HCEC 1CT (cell line): ENCODE data around the gene RPL22L1.
"Not testable (repeated sequence)": the region's sequence is repeated elsewhere in the genome, so short reads cannot be mapped to it uniquely, and the experiment has no call there.

ENCODE experiments used
- DNase-seq: peaks from one replicate; pipeline ENCODE4 v3.0.0-alpha.2; 2017

RPL22L1 gene

DNA sequence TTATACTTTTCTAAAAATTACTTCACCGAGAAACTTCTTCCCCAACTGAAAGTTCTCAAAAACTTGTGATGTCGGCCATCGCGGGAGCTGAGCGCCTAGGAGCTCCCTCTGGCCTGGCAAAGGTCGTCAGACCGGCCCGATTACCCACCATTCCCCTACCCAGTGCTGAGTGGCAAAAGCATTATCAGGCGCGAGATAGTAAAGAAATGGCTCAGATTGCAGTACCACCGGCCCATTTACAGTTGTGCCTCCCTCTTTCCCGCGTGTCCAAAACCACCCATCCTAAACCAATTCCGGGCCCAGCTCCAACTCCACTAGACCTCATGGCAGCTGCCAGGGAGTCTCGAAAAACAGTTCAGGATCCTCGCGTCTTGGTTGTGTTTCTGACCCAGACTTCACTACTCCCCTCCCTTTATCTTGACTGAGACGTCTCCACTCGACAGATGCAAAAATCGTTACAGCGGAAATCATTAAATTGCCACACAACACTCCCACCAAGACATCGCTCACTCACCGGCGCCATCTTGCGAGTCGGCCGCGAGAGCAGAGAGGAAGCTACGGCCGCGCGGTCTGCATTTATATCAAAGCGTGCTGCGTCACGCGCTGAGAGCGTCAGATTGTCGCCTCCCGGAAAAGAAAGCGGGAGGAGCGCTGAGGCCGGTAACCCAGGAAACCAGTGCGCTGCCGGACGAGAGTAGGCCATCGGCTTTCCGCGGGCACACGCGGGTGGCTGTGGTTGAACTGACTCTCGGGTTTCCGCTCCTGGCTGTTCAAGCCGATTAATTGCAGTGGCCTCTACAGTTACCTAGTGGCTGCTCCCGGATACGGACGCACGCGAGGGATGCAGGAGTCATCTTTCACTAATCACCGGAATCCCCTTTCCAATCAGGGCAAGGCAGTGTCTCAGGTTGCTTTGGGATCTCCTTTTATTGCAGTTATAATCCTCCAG, at the start of gene RPL22L1:
RPL22L1 (minus strand) TSS at position 551 of the 949 bp plus-strand sequence; CDS start at position 523, 28 bp downstream.
- DNase-seq = peak; percentile 94

DNA sequence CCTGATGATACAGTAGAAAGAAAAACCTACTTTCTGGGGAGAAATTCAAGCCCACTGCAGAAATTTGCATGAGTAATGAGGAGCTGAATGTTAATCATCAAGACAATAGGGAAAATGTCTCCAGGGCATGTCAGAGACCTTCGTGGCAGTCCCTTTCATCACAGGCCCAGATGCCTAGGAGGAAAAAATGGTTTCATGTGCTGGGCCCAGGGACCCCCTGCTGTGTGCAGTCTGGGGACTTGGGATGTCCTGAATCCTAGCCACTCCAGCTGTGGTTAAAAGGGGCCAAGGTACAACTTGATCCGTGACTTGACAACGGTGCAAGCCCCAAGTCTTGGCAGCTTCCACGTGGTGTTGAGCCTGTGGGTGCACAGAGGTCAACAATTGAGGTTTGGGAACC, 48.7 kb upstream of the RPL22L1 start:
- no peak for DNase-seq

DNA sequence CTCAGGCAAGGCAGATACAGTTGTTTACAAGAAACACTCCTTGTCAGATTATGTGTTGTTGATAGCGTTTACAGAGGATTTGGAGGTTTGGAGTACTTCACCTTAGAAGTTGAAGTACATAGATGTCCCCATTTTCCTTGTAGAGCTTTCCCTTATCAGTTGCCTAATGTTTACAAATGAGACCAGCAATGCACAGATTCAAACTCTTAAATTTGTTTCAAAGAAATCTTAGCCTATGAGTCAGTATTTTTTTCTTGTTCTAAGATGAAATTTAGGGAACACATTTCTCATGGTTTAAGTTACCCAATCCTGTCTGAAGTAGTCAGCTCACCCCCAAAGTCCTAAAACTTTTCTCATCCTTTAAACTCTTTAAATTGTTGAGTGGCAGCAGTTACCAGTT, 44.7 kb upstream of the RPL22L1 start:
- peak; percentile 35 for DNase-seq

DNA sequence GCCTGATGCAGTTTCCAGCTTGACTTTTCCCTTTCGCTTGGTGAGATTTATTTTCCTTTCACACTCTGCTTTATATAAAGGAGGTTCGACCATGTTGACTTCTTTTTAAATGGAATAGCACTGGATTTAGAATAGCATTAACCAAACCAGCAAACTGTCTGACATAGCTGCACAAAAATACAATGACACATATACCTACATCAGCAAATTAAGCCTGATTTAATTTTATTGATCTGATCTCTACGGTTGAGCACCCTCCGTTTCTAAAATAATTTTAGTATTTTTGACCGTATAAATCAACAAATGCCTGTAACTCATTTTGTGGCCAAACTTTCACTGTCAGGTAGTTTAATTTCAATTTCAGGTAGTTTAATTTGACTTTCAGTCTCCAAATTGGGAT, 44.2 kb upstream of the RPL22L1 start:
- DNase-seq = no peak

DNA sequence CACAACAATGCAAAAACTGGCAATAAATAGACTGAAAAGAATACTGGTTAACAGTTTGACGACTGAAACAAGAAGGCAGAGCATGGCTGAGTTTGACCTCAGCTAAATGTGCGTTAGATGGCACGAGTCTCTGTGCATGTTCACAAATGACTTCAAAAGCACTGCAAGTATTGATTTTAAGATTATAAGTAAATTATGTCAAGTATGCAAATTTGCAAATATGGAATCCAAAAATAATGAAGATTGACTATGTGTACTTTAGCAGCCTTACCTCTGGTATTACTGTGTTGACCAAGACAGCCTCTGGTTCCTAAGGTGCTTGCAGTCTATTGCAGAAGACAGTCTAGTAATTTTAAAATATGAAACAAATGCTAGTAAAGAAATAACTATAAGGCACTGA, 41.1 kb upstream of the RPL22L1 start:
- no peak for DNase-seq

DNA sequence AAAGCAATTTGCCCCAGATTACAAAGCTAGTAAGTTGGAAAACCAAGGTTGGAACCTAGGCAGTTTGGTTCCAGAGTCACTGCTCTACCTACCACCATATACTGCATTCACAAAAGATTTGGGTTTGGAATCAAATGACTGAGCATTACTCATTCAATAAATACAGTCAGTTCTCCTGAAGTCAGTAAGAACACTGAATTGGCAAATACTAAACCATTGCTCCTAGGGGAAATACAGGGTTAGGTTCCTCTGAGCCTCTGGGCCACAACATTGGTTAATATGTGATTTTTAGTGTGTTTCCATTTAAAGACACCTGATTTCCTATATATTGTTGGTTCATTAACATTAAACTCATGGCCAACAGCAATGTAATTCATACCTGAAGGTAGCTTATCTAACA, 40.5 kb upstream of the RPL22L1 start:
- peak; percentile 20 for DNase-seq

DNA sequence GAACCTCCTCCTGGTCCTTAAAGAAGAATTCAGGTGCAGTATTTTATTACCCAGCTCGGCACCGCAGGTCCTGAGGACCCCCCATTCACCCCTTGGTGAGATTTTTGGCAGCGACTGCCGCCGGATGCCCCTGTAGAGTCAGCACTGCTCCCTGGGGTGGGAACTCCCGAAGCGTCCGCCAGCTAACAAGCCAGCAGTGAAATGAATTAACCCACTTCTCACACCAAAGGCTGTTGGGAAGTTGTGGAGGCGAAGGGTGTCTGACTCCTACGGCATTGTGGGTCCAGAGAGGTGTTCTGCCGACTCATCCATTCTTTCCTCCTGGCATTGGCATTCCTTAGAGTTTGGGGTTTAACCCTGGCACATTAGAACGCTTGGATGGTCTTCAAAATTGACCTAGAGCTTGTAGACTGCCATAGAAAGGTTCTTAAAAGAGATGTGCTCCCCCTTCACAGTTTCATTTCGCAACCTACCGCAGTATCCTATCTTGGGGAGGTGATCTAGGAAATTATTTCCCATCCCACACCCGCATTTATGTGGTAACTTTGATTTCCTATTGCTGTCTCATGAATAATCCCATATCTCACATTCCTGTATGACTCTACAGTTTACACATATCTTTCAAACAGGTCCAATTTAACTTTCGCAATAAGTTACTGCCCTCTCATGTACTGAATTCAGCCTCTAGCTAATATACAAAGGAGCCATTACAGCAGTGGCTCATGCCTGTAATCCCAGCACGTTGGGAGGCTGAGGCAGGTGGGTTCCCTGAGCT, 39.3 kb upstream of the RPL22L1 start:
- DNase-seq = peak; percentile 98

DNA sequence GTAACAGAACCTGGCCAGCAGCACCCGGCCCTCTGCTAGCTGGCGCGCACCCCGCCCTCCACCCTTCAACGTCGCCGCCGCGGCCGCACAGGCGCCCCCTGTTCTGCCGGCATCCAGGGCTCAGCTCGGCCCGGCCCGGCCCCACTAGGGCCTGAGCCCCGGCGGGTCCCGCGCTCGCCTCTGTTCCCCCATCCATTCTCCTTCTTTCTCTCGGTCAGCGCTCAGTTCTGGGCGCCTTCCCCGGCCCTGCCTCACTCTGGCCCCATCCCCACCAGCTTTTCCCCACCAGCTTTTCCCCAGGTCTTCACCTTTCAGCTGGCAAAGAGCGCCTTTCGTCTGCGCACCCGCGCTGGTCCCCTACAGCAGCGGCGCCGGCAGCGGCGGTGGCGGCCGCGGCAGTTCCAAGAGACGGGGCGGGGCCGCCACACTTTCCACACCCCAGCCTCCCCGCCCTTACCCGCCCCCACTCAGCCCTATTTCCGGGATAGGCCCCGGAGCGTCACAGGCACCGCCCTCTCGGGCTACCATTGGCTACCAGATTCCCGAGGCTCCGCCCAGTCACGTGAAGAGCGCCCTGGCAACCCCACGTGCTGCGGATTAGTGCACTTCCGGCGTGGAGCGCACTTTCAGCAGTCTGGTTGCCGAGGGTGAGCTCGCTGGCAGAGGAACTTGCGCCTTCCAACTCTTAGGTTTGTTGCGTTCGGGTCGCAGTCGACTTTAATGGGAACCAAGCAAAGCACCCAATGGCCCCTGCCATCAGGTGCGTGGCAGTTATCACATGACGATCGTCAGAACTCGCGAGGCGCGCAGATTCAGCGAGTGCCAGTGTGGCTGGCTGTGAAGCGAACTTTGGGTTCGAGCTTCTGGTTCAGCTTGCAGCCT, 38.5 kb upstream of the RPL22L1 start, which contains the start of gene EIF5A2:
EIF5A2 (minus strand) TSS at position 403 of the 882 bp plus-strand sequence. CDS start 831 bp downstream, outside the sequence.
- DNase-seq = peak; percentile 95

DNA sequence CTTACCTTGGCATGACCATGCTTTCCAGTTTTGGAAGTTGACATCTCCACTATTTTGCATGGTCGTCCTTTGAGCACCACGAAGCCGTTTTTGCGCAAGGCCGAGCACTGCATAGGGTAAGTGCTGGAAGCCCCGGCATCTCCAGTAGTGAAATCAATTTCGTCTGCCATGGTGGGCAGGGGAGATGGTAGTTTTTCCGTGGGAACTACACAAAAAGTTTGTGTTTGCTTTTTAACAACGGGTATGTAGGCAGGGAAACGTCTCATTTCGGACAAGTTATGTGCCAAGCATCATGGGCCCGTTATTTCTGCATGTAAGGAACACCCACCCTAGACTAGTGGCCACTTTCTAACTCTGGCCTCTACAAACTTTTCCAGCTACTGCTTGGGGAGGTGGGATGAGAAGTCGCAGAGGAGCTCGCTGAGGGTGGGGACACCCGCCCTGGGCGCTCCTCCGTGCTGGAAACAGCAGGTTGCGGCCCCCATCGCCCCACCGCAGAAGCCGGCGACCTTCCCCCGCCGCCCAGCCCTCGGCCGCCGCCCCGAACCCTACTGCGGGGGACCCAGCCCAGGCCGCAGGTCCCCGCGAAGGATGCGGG, 37.7 kb upstream of the RPL22L1 start:
- DNase-seq = peak; percentile 4

DNA sequence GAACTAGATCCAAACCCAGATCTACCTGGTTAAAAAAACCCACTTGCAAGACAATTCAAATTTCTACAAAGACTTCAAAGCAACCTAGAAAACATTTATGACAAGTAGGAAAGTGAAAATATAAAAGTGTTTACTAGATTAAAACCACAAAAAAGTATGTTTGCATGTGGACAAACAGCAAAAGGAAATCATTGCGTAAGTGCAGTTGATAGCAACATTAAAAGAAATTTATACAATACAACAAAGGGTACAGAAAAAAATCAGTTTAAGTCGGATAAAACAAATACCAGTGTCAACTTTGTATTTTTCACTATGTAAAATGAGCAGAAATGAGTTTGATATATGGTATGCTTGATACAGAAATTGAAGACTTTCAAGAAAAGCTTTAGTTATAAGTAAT, 35.9 kb upstream of the RPL22L1 start:
- peak; percentile 3 for DNase-seq

DNA sequence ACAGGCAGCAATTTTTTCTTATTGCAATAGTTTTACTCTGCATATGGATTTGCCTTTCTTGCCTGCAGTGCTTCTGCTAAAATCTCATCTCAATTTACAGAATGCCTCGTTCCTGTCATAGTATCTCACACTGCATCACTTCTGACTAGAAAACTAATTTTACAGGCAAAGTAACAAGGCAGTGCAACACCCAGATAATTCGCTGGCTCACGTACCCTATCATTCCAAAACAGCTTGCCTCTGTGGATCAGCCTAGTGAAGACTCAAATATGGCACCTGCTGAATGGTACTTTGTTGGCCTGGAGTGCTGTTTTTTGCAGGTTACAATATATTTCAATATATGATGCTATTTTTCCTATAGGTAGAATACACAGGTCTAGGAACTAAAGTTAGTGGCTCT, 33.1 kb upstream of the RPL22L1 start:
- DNase-seq = no peak

DNA sequence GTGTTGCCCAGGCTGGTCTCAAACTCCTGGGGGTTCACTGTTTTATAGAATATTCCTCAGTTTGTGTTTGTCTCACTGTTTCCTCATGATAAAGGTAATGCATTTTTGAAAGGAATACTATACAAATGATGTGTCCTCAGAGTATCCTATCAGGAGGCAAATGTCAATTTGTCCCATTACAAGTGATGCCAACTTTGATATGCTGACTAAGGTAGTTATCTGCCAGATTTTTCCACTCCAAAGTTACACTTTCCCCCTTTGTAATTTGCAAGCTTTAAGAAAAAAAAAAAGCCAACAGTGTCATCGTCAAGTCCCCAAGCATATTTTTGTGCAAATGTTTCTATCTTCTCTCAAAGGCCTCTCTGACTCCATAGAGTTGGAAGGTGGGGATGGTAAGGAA, 29.5 kb upstream of the RPL22L1 start:
- DNase-seq = no peak

DNA sequence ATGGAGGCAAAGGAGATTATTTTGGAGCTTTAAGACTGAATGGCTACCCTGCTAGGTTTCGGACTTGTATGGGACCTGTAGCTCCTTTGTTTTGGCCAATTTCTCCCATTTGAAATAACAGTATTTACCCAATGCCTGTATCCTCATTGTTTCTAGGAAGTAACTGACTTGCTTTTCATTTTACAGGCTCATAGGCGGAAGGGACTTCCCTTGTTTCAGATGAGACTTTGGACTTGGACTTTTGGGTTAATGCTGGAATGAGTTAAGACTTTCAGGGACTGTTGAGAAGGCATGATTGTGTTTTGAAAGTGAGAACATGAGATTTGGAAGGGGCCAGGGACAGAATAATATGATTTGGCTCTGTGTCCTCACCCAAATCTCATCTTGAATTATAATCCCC, 28.0 kb upstream of the RPL22L1 start:
- no peak for DNase-seq

DNA sequence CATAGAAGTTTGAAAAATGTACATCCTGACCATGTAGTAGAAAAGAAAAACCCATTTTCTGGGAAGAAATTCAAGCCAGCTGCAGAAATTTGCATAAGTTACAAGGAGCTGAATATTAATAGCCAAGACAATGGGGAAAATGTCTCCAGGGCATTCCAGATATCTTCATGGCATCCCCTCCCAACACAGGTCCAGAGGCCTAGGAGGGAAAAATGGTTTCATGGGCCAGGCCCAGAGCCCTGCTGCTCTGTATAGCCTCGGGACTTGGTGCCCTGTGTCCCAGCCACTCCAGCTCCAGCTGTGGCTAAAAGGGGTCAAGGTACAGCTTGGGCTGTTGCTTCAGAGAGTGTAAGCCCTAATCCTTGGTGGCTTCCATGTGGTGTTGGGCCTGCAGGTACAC, 27.2 kb upstream of the RPL22L1 start:
- not testable (repeated sequence) for DNase-seq

DNA sequence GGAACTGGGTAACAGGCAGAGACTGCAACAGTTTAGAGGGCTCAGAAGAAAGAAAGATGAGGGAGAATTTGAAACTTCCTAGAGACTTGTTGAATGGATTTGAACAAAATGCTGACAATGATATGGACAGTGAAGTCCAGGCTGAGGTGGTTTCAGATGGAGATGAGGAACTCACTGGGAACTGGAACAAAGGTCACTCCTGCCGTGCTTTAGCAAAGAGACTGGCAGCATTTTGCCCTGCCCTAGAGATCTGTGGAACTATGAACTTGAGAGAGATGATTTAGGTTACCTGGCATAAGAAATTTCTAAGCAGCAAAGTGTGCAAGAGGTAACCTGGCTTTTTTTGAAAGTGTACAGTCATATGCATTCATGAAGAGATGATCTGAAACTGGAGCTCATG, 26.8 kb upstream of the RPL22L1 start:
- no peak for DNase-seq

DNA sequence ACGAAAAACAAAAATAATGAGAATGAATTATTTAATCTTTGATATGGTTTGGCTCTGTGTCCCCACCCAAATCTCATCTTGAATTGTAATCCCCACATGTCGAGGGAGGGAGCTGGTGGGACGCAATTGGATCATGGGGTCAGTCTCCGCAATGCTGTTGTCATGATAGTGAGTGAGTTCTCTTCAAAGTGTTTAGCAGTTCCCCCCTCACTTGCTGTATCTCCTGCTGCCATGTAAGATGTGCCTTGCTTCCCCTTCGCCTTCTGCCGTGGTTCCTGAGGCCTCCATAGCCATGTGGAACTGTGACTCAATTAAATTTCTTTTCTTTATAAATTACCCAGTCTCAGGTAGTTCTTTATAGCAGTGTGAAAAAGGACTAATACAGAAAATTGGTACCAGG, 26.3 kb upstream of the RPL22L1 start:
- DNase-seq = not testable (repeated sequence)

DNA sequence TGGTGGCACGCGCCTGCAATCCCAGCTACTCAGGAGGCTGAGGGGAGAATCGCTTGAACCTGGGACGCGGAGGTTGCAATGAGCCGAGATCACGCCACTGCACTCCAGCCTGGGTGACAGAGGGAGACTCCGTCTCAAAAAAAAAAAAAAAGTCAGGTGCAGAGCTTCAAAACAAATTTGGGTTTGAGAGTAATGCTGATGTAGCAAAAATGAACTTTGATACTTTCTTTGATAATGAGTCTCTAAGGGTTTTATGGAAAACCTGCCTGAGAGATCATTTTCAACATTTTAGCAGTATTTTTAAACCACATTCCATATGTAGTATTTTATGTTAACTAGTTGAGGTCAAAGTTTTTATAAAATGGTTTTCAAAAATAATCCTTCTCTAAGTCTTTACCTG, 23.9 kb upstream of the RPL22L1 start:
- no peak for DNase-seq

DNA sequence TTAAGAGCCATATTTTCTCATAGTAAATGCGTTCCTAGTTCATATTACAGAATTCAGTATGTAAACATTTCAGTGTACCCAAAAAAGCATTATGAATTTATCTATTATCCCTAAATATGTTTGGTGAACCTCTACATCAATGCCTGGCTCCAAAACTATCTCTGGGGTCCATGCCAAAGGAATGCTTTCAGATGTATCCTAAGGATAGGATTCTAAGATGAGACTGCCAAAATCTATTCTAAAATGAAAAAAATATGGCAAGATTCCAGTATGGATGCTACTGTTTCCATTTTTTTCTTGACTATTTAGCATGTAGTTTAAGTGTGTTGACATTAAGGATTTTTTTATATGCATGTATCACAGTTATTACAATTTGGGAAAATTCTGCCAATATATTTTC, 19.6 kb upstream of the RPL22L1 start:
- no peak for DNase-seq

DNA sequence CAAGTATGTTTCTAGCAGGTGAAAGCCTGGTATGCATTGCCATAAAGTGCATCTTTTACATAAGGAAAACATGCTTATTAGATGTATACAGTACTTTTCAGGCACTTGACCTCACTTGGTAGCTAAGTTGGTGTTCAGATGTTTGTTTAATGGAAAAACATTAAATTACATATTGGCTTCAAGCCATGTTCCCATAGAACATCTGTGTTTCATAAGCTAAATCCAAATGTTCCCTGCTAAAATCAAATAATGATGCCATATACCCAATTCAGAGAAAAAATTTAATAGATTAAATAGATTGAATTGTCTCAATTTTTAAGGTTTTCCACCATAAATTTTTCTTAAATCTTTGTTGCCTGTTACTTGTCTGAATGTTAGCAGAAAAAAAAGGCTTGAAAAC, 19.1 kb upstream of the RPL22L1 start:
- DNase-seq = no peak

DNA sequence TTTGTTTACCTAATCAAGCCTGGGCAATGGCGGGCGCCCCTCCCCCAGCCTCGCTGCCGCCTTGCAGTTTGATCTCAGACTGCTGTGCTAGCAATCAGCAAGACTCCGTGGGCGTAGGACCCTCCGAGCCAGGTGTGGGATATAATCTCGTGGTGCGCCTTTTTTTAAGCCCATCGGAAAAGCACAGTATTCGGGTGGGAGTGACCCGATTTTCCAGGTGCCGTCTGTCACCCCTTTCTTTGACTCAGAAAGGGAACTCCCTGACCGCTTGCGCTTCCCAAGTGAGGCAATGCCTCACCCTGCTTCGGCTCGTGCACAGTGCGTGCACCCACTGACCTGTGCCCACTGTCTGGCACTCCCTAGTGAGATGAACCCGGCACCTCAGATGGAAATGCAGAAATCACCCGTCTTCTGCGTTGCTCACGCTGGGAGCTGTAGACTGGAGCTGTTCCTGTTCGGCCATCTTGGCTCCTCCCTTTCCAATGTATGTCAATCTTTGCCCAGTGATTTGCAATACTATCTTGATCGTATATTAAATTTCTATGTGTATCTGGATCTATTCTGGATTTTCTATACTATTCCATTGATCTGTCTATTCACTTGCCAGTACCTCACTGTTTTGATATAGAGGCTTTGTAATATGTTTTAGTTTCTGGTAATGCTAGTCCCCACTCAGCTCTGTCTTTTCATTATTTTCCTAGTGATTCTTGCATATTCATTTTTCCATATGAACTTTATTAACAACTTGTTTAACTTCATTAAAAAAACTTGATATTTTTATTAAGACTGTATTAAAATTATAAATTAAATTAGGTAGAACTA, 14.3 kb upstream of the RPL22L1 start:
- DNase-seq = not testable (repeated sequence)

DNA sequence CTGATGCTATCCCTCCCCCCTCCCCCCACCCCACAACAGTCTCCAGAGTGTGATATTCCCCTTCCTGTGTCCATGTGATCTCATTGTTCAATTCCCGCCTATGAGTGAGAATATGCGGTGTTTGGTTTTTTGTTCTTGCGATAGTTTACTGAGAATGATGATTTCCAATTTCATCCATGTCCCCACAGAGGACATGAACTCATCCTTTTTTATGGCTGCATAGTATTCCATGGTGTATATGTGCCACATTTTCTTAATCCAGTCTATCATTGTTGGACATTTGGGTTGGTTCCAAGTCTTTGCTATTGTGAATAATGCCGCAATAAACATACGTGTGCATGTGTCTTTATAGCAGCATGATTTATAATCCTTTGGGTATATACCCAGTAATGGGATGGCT, 8.7 kb upstream of the RPL22L1 start:
- not testable (repeated sequence) for DNase-seq
